ENCODE results near the gene MSL1. TPM values are rescaled to one million over a fixed set of nuclear protein-coding genes. Genes with fewer than 3 reads are reported as not detected.

Gene MSL1, protein sequence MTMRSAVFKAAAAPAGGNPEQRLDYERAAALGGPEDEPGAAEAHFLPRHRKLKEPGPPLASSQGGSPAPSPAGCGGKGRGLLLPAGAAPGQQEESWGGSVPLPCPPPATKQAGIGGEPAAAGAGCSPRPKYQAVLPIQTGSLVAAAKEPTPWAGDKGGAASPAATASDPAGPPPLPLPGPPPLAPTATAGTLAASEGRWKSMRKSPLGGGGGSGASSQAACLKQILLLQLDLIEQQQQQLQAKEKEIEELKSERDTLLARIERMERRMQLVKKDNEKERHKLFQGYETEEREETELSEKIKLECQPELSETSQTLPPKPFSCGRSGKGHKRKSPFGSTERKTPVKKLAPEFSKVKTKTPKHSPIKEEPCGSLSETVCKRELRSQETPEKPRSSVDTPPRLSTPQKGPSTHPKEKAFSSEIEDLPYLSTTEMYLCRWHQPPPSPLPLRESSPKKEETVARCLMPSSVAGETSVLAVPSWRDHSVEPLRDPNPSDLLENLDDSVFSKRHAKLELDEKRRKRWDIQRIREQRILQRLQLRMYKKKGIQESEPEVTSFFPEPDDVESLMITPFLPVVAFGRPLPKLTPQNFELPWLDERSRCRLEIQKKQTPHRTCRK
- total RNA-seq: 31.8 TPM

DNA sequence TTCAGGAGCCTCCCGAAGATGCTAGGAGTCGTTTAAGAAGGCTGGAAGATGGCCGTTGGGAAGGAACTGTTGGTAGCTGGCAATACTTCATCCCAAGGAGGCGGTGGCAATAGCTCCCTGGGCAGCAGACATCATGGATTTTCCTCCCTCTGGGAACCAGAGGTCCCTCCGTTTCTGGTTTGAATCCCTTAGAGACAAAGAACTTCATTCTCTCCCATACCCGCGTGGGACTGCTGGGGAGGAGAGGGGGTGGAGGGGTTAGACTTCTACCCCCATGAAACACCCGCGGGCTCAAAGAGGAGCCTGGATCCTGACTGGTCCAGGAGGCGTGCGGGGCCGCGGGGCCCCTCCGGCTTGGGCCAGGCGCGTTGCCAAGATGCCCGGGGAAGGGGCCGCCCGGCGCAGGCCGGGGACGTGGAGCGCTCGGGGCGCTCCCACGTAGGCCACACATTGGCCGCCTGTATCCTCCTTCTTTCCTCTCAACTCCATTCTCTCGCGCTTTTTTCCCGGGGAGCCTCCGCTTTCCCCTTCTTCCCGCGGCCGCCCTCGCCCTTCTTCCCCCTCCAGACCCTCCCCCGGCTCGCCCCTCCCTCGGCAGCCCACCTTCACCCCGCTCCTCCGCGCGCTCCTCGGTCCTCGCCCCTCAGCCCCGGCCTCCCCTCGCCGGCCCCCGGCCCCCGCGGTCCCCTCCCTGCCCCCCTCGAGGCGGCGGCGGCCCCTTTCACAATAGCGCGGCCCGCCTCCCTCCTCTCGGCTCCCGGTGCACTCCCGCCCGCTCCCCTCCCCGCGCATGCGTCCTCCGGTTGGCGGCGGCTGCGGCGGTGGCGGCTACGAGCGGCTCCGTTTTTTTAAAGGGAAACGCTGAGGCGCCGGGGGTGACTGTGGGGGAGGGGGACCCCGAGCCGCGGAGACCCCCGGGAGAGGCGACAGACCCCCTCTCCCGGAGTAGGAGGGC lies at the start of gene MSL1:
TSS of gene MSL1 (plus strand) at position 791 of the 955 bp plus-strand sequence. CDS start 642 bp downstream, outside the sequence.
- peak in 2 of 3 donors; percentile 83 to 86 for DNase-seq (ENCODE audit: low read depth in 2 of 3, low spot score in 2 of 3)

DNA sequence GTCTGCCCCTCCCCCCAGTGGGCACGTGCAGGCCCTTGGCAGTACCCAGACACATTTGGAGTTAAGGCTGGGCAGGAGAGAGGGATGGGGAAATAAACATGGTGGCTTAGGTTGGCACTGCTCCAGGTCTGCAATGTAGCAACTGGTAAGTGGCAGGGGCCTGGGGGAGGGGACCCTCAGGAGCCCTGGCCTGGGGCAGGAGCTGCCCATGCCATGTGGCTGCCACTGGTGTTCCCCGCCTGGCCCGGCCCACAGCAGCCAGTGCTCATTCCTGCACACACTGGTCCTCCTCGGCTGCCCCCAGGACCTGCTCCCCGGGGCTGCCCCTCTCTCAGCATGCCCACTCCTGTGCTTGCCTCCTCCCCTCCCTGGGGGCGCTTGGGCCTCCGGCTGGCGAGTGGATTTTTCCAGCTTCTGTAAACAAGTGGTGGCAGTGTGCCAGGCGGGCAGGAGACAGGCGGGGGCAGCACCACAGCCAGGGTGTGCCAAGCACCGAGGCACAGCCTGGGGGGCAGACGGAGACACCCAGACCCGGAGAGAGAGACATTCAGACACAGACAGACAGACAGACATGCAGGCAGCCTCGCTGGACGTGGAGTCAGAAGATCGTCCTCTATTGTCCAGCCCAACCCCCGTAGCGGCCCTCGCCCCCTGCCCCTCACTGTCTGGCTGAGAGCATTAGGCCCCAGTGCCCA lies 49.6 kb upstream of the MSL1 start:
- peak in 1 of 3 donors; percentile 55 for DNase-seq (ENCODE audit: low read depth in 2 of 3, low spot score in 2 of 3)

DNA sequence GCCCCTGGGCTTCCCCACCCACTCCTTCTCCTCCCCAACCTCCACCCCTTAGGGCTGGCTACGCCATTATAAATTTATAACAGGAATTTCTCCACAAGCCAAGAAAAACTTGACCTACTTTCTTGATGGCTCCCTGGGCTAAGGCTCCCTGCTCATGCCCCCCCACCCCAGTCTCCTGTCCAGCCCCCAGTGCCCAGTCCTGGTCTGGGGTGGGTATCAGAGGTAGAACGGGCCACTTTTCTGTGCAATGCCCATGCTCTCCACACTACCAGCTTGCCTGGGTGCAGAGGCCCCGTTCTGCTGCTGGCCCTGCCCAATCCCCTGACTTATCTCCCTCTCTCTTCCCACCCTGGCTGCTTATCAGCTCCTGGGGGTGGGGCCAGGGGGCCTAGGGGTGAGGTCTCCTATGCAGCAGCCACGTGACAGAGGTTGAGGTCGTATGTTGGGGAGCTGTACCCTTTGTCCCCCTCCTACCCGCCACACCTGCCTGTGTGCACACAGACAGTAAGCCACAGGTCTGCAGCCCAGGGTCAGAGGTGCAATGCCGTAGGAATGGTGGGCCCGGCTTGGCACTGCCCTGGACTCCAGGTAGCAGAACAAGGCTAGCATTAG lies 48.9 kb upstream of the MSL1 start:
- DNase-seq (ENCODE audit: low read depth in 2 of 3, low spot score in 2 of 3): no peak

DNA sequence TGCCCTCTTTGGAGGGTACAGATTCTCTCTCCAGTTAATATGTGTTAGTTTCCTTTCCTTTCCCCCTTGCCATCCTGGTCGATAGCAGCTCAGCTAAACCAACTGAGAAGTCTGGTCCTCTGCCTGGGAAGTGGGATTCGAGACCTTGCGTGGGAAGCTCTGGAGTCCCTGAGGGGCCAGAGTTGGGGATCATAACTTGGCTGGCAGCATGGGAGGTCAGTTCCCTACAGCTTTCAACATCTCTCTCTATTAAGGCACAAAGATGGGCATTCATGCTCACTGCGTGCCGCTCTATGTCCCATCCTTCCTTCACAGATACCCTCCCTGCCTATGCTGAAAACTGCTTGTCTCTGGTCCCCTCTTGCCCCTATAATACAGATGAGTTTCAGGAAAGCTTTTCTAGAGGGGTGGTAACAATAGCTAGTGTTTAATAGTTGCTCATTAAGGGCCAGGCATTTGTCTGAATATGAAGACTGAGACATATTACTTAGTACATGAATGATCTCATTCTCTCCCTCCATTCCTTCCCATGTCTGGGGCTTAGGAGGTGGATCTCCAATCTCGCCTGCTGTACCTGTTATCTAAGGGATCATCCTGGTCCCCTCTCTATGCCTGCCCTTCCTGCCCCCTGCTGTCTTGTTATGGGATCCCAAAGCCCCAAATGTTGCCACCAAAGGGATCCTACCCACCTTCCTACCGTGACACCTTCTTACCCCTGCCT lies 48.2 kb upstream of the MSL1 start:
- DNase-seq (ENCODE audit: low read depth in 2 of 3, low spot score in 2 of 3): no peak

DNA sequence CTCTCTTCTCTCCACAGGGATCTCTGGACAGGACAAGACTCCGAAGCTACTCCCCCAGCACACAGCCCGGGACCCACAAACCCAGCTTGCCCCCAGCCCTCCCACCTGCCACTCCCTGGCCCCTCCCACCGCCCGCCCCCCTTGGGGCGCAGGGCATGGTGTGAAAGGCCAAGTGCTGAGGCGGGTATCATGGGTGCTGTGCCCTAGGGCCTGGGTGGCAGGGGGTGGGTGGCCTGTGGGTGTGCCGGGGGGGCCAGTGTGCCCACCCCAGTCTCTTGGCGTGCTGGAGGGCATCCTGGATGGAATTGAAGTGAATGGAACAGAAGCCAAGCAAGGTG lies 47.6 kb upstream of the MSL1 start:
- DNase-seq (ENCODE audit: low read depth in 2 of 3, low spot score in 2 of 3): no peak

DNA sequence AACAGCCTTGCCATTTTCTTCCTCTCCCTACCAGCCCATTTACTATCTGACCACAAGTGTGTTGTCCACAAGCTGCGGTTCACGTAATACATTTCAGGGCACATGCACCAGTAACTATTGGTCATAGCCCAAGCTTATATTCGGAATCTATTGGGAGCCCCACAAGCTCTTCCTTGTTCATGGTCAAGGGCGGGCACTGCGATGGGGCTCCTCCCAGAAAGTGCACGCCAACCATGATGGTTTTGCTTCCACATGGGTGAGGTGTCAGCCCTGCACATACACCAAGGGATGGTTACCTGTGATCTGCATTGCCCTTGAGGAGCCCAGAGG lies 46.9 kb upstream of the MSL1 start:
- no peak for DNase-seq (ENCODE audit: low read depth in 2 of 3, low spot score in 2 of 3)

DNA sequence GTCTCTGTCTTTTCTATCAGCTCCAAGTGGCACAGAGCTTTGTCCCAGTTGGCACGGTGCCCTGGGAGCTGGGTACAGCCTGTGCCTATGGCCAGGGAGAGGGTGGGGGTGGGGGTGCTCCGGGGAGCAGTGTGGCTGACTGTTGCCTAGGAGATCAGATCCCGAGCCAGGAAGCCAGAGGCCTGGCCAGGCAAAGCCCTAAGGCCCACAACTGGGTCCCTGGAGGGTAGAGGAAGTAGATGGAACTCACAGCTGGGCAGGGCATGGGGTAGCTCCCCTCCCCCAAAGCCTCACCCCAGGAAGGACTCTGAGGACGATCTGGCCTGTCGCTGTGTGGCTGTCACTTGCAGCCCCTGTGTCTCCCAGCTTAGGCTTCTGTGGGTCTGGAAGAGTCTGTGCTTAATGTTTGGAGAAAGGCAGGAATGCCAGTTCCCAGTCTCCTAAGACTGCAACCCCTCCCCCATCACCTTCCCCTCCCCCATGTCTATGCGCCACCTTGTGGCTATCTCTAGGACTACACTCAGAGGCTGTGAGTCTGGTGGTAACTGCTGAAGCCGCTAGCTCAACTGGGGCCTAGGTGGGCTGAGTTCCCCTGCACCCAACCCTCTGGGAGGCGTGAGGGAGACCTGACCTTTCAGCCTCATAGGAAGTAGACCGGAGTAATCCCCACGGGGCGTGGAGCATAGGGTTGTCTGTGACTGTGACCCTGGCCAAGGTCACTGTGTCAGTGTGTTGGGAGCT lies 46.4 kb upstream of the MSL1 start:
- DNase-seq (ENCODE audit: low read depth in 2 of 3, low spot score in 2 of 3): peak in 2 of 3 donors; percentile 70 to 79

DNA sequence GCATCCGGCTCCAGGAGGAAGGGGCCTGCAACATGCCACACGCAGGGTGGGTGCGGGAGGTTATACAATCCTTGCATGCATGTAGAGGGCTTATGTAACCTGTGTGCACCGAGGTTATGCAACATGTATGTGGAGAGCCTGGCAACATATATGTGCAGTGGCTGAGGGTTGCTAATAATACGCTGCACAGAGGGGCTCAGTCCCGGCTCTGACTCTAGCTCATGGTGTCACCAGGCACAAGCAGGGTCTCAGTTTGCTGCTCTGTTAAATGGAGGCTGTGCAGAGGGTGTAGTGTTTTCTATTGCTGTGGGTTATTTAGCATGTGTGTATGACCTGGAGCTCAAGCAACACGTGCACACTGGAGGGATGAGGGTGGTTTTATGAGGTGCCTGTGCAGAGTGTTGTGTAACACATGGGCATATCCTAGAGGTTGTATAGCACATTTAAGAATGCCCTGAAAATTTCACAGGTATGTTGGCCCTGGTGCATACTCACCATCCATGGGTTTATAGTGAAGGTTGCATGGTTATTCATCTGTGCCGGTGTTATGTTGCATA lies 45.8 kb upstream of the MSL1 start:
- no peak for DNase-seq (ENCODE audit: low read depth in 2 of 3, low spot score in 2 of 3)

DNA sequence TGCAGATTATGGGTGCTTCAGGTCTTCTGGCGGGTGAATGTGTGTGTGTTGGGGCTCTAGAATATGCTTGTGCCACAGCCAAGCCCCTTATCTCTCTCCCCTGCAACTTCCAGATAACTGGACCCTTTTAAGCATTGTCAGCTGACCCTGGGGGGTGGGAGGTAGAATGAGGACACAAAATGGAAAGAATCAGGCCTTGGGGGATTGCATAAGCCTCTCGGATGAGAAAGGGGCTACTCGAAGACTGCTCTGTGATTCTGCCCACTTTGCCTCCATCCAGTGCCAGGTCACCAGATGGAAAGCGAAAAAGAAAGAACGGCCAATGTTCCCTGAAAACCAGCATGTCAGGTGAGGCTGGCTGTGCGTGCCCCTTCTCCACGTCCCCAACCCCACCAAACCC lies 45.2 kb upstream of the MSL1 start:
- no peak for DNase-seq (ENCODE audit: low read depth in 2 of 3, low spot score in 2 of 3)

DNA sequence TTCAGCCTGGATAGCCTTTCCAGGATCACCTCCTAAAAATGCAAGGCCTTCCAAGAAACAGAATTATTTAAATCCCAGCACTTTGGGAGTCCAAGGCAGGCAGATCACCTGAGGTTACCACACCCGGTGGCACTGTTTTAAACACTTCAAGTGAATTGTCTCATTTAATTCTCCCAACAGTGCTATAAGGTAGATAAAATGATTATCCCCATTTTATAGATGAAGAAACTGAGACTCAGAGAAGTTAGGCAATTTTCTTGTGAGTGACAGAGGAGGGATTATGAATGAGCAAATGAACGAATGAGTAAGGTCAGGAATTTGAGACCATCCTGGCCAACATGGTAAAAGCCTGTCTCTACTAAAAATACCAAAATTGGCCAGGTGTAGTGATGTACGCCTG lies 42.2 kb upstream of the MSL1 start:
- no peak for DNase-seq (ENCODE audit: low read depth in 2 of 3, low spot score in 2 of 3)

DNA sequence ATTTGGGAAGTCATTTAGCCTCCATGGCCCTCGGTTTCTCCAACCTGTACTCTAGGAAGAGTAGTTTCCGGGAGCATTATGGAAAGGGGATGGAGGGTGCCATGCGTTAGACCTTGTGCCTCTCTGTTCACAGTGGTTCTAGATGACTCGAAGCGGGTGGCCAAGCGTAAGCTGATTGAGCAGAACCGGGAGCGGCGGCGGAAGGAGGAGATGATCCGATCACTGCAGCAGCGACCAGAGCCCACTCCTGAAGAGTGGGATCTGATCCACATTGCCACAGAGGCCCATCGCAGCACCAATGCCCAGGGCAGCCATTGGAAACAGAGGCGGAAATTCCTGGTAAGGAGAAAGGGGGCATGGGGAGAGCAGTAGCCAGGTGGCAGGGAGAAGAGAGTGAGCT lies 37.3 kb upstream of the MSL1 start:
- DNase-seq (ENCODE audit: low read depth in 2 of 3, low spot score in 2 of 3): no peak

DNA sequence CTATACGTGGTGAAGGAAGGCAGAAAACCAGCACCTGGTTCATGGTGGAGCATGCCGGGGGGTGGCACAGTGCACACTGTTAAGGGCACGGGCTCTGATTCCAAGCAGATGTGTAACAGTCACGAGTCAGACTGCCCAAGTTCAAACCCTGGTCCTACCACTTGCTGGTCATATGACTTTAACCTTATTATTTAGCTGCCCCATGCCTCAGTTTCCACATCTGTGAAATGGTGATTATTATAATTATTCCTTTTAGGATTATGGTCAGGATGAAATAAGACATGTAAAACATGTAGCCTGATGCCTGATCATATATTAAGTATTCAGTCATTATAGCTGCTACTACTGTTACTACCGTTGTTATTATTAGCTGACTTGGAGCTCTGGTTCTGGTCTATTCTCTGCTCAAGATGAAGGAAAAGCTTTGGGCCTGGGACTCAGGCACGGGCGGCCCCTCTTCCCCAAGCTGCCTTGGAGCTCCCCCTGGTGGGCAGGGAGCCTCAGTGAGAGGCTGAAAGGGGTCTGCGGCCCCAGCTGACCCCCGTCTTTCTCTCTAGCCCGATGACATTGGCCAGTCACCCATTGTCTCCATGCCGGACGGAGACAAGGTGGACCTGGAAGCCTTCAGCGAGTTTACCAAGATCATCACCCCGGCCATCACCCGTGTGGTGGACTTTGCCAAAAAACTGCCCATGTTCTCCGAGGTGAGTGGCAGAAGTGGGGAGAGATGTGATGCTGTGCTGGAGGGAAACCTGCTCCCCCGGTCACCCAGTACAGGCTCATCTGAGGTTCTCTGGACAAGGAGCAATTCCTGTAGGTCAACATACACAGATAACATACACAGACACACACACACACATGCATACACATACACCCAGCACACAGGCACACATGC lies 35.4 kb upstream of the MSL1 start:
- DNase-seq (ENCODE audit: low read depth in 2 of 3, low spot score in 2 of 3): peak in 2 of 3 donors; percentile 68 to 83

DNA sequence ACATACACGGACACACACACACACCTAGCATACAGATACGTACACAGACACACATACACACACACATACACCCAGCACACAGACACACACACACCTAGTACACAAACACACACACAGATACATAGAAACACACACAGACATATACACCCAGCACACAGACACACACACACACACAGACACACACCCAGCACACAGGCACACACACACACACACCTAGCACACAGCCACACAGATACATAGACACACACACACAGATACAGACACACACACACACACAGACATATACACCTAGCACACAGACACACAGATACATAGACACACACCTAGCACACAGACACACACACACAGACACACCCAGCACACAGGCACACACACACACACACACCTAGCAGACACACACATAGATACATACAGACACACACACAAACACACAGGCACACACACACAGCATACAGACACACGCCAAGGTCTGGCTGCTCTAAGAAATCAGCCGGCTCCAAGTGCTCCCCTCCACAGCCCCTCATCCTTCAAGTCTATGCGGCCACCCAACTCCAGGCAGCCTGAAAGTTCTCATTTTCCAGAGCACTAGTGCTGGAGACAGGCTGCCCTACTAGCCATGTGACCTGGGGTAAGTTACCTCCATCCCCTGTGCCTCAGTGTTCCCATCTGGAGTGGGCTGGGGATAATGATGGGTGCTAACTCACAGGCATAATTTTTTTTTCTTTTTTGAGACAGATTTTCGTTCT lies 34.5 kb upstream of the MSL1 start:
- no peak for DNase-seq (ENCODE audit: low read depth in 2 of 3, low spot score in 2 of 3)

DNA sequence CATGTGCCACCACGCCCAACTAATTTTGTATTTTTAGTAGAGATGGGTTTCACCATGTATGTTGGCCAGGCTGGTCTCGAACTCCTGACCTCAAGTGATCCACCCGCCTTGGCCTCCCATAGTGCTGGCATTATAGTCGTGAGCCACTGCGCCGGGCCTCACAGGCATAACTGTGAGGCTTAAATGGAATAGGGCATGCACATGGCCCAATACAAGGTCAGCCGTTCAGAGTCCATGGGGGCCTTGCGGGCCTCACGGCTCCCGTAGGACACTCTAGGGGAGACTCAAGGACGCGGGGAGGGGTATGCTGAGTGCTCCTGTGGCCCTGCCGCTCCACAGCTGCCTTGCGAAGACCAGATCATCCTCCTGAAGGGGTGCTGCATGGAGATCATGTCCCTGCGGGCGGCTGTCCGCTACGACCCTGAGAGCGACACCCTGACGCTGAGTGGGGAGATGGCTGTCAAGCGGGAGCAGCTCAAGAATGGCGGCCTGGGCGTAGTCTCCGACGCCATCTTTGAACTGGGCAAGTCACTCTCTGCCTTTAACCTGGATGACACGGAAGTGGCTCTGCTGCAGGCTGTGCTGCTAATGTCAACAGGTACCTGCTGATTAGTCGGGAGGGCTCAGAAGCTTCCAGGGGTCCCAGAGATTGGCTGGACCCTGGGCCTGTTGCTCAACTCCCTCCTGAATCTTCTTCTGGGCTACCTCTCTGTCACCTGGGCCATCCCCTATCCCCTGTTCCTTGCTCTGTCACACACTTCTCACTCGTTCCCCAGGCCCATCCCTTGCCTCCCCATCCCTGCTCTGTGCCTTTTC lies 33.7 kb upstream of the MSL1 start:
- DNase-seq (ENCODE audit: low read depth in 2 of 3, low spot score in 2 of 3): no peak

DNA sequence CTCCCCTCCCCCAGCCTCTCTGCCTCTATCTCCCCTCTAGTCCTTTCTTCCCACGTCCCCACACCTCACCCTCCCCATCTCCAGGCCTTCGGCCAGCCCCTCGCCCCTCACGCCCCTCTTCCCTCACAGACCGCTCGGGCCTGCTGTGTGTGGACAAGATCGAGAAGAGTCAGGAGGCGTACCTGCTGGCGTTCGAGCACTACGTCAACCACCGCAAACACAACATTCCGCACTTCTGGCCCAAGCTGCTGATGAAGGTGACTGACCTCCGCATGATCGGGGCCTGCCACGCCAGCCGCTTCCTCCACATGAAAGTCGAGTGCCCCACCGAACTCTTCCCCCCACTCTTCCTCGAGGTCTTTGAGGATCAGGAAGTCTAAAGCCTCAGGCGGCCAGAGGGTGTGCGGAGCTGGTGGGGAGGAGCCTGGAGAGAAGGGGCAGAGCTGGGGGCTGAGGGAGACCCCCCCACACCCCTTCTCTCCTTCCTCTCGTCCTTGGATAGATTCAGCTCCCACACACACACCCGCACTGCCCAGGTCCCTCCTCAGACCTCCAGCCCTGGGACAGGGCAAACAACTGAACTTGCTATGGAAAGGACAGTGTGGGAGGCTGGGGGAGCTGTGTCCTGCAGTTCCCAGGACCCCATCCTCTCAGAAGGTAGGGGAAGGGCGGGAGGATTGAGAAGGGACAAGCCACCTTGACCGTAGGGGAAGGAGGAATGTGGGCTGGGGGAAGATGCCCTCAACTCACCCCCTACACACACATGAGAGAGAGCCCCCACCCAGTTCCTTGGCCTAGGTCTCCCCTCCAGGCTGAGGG lies 32.5 kb upstream of the MSL1 start:
- DNase-seq (ENCODE audit: low read depth in 2 of 3, low spot score in 2 of 3): no peak

All from hematopoietic multipotent progenitor cell (in vitro differentiated cells).